HG03025 (cell line): ENCODE results near the gene NAA15.
A peak's percentile ranks its signal among the peaks of the same experiment; 100 is the strongest.
"Not testable (repeated sequence)": the region's sequence is repeated elsewhere in the genome, so short reads cannot be mapped to it uniquely, and the experiment has no call there.

Experiments used
- ATAC-seq: cut with Tn5 transposase; IDR thresholded peaks from one replicate; pipeline ENCODE4 v1.9.1; 2021; ENCODE audit warnings: mild to moderate bottlenecking, moderate library complexity; ENCODE audit not compliant: unreplicated experiment, low FRiP score

NAA15 gene

DNA sequence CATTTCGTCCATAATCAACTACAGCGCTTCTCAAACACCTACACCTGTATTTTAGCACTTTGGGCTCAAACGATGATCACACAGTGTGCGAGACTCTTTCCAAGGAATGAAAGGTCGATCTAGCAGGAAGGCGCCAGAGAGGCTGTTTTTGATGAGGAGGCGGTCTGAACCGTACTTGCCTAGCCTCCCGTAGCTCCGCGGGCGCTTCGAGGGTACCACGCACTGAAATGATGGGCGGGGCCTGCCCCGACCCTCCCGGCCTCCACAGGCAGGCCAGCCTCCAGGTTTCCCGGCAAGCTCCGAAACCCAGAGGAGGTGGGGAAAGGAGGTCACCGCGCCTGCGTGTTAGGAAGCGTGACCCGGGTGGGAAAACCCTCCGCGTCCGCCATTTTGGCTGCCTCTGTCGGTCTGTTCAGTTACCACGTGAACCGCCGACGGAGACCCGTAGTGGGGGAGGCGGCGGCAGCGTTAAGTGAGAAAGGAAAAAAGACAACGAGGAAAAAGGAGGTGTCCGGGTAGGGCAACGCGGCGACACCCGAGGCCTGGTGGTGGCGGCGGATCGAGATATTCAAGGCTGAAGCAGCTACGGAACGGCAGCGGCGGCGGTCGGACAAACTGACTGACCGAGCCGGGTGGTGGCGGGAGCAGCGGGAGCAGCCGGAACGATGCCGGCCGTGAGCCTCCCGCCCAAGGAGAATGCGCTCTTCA lies at the start of gene NAA15:
TSS of gene NAA15 (plus strand) at position 393 of the 708 bp plus-strand sequence. CDS start at position 666, 273 bp downstream.
- peak; percentile 81 for ATAC-seq

DNA sequence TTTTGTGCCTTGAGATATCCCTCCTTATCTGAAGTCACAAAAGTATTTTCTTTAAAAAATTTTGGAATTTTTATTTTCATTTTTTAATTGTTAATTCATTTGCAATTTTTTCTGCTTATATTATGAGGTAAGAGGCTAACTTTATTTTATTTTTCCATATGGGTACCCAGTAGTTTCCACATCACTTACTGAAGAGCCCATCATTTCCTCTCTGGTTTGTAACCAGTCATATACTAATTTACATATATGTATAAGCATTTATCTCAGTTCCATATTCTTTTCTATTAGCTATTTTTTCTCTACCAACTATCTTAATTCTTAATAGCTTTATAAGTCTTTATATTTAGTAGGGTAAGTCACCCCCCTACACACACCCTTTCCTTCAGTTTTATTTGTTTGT lies 48.3 kb upstream of the NAA15 start:
- ATAC-seq, result no peak

DNA sequence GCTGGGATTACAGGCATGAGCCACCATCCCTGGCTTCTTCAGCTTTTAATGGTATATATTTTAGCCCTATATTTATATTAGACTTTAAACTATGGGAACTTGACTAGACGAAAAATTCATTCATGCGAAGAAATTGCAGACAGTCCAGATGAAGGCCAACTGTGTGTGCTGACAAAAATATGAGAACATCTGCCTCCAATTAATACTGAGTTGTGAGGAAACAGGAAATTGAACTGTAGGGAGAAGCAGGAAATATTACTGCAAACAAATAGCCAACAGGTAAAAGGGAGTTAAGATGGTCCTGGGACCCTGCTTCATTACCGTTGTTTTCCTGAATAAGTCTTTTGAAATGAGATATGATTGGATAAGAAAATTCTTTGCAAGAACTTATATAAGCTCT lies 47.6 kb upstream of the NAA15 start:
- no peak for ATAC-seq

DNA sequence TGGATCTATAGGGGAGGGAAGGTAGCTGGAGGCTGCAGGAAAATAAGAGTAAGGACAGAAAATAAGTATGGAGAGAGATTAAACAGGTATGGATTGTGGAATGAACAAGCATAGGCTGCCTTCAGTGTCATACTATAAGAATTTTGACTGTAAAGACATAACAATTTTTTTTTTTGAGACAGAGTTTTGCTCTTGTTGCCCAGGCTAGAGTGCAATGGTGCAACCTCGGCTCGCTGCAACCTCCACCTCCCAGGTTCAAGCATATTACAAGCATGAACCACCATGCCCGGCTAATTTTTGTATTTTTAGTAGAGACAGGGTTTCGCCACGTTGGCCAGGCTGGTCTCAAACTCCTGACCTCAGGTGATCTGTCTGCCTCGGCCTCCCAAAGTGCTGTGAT lies 45.7 kb upstream of the NAA15 start:
- not testable (repeated sequence) for ATAC-seq

DNA sequence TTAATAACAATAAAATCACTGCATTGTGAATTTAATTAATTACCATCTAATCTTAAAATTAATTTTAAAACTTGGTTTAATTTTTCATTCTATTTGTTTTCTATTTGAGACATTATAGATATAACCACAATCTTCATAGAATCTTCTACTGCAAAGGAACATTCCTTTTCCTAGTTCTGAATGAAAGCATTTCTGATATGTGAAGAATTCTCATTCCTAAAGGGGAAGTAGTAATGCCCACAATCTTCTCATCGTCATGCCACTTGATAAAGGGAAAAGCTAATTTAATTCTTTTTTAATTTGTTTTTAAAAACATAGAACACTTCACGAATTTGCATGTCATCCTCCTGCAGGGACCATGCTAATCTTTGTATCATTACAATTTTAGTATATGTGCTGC lies 45.0 kb upstream of the NAA15 start:
- no peak for ATAC-seq

DNA sequence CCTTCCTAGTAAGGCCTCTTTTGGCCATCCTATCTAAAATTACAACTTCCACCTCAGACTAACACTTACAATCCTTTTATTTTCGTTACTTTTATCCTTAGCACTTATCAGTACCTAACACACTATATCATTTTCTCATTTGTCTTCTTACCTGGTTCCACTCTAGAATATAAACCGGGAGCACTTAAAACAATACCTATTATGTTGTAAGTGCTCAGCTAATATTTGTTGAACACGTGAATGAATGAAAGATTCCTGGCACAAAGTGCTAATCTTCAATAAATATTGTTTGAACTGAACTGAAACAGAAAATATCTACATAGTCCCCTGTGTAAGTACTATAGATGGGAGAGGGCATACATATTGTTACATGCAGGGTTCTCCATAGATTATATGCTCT lies 35.7 kb upstream of the NAA15 start:
- no peak for ATAC-seq

- no peak for ATAC-seq
Measured at GRCh38 chr4:139266208-139266582, 35.1 kb upstream of the NAA15 start.

DNA sequence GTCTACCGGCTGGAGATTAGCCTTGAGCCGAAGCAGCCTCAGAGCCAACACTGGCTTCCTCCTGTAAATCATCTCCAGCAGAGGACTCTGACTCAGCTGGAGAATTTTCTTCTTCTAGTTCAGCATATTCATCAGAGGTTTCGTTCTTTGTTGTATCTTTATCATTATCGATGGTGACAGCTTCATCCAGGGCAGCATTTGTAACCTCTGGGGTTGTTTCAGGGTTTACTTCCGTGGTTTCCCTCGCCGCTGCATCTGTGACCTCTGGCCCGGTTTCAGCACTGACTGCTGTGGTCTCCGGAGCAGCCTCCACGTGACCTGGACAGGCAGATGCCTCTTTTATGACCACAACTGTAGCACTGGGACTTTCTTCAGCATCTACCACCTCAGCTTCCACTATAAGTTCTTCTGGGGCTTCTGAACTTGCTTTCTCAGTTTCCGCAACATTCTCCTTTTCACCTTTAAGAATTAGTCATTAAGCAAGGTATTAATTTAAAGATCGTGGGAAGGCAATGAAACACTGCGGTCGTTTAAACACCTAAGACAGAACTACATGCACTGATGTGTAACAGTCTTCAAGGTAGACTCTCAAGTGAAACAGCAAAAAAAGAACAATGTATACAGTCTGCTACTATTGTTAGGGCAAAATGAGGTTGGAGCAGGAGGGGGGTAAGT lies 34.6 kb upstream of the NAA15 start:
- peak; percentile 98 for ATAC-seq

DNA sequence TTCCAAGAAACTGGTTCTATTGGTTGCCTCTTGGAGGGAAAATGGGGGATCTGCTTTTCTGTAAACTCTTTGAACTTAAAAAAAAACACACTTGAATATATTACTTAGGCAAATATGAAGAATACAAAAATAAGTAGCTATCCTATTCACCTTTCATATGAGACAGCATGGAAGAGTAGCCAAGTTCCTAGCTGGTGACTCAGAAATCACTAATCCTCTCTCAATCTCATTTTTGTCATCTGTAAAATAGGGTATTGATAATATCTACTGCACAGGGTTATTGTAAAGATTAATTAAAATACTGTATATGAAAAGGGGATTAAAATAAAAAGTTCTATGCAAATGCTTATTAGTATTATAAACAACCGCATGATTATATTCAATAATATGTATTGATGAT lies 34.0 kb upstream of the NAA15 start:
- no peak for ATAC-seq

DNA sequence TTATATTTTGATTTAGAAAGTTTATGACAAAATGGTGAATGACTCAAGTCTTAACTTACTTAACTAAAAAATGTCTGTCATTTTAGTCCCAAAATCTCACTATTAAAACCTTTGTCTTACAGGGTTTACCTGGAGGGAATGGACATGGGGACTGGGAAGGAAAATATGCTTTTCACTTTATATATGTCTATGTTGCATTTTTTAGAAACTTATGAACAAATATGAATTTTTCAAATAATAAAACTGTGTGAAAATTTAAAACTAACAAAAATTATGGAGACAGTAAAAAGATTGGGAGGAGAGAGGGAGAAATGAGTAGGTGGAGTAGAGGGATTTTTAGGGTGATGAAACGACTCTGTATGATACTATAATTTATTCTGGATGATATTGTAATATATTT lies 27.5 kb upstream of the NAA15 start:
- no peak for ATAC-seq

GRCh38 chr4:139274790-139275189 lies 26.5 kb upstream of the NAA15 start:
- no peak for ATAC-seq

DNA sequence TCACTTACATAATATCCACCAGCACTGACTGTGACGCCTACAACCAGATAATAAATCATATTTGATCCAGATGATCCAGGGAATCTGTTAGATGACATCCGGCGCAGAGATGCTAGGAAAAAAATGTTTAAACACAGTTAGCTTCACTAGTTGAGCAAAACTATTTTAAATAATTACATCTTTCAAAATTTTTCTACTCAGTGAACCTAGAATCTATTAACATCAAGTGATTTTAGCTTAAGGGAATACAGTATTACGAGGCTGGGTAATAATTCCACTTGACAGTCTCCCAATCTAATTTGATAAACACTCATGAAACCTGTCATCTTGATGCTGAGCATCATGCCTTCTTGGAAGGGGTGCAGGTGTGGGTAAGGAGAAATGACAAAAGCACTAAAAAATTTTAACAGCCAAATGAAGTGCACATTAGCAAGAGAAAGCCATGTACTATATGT lies 26.0 kb upstream of the NAA15 start:
- no peak for ATAC-seq

GRCh38 chr4:139278485-139278884 lies 22.8 kb upstream of the NAA15 start:
- no peak for ATAC-seq

- no peak for ATAC-seq
Measured at GRCh38 chr4:139278912-139279759, 22.2 kb upstream of the NAA15 start.

- no peak for ATAC-seq
Measured at GRCh38 chr4:139279760-139280620, 21.3 kb upstream of the NAA15 start, which contains the start of gene MGARP. Gene MGARP (minus strand): TSS chr4:139280225. CDS start chr4:139280158, 67 bp downstream.

GRCh38 chr4:139282065-139282720 lies 19.1 kb upstream of the NAA15 start:
- no peak for ATAC-seq

- ATAC-seq, result no peak
Measured at GRCh38 chr4:139282721-139283075, 18.6 kb upstream of the NAA15 start.

DNA sequence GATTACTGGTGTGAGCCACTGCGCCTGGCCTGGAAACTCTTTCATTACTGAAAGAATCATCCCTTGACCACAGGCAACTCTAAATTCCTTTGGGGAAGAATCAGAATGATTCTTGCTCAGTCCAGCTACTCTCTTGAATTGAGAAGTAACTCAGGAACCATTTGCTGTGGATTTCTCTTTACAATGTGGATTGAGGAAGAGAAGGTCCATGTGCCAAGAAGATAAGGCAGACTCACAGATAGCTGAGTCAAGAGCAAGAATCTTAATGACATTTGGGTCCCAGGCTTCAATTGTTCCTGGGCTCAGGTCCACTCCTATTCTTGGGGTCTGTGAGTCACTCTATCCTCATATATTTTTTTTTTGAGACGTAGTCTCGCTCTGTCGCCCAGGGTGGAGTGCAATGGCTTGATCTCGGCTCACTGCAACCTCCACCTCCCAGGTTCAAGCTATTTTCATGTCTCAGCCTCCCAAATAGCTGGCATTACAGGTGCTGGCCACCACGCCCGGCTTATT lies 15.1 kb upstream of the NAA15 start:
- no peak for ATAC-seq

- ATAC-seq, result peak; percentile 94
Measured at GRCh38 chr4:139295206-139295941, 5.9 kb upstream of the NAA15 start.
